ES-I3 (cell line): ENCODE measurements around the gene NANOG.
"Not testable (repeated sequence)": the region's sequence is repeated elsewhere in the genome, so short reads cannot be mapped to it uniquely, and the experiment has no call there.

ENCODE experiments used
- H3K36me3 ChIP-seq: 2 replicates; pipeline ENCODE4 v1.6.1; 2013; ENCODE audit warnings: mild to moderate bottlenecking, low read length, control low read depth, moderate library complexity; ENCODE audit not compliant: insufficient read depth
- H3K4me1 ChIP-seq: 2 replicates; pipeline ENCODE4 v1.6.1; 2013; ENCODE audit warnings: mild to moderate bottlenecking, control low read depth, low read length; ENCODE audit not compliant: insufficient read depth
- H3K9ac ChIP-seq: 2 replicates; pipeline ENCODE4 v1.6.1; 2013; ENCODE audit warnings: low read depth, mild to moderate bottlenecking, low read length, moderate library complexity
- H3K9me3 ChIP-seq: 2 replicates; pipeline ENCODE4 v1.6.1; 2013; ENCODE audit warnings: mild to moderate bottlenecking, low read length, moderate library complexity; ENCODE audit not compliant: control insufficient read depth, insufficient read depth

The NANOG gene

GRCh38 chr12:7788884-7789528 is at the start of gene NANOG:
Gene NANOG (plus strand): TSS chr12:7789402. CDS start chr12:7789615, 213 bp downstream.
- Histone ChIP-seq H3K9ac (peak within 1 kb of the TSS; percentile 87), H3K4me1 (peaks cover 27% of the 10 kb centered on the region), H3K36me3 (peaks cover 20% of the 10 kb centered on the region)
- not testable (repeated sequence) for H3K9me3 ChIP-seq

GRCh38 chr12:7747246-7747645 is 42.0 kb upstream of the NANOG start, which contains the start of gene CLEC4C:
Gene CLEC4C (minus strand): TSS chr12:7747375. CDS start chr12:7747348, 27 bp downstream.
- Histone ChIP-seq H3K36me3 (no peaks in the 10 kb centered on the region), H3K9me3 (peaks cover 5% of the 10 kb centered on the region; the same call in 1 of the 2 replicates), H3K9ac (no peak within 1 kb of the TSS), H3K4me1 (no peaks in the 10 kb centered on the region)

GRCh38 chr12:7748852-7749251 is 40.4 kb upstream of the NANOG start:
- no peaks in the 10 kb centered on the region for H3K36me3 ChIP-seq
- H3K9ac ChIP-seq: no peak overlapping the region
- peaks cover 5% of the 10 kb centered on the region; the same call in 1 of the 2 replicates for H3K9me3 ChIP-seq
- no peaks in the 10 kb centered on the region for H3K4me1 ChIP-seq

- H3K9ac ChIP-seq: no peak overlapping the region
- no peaks in the 10 kb centered on the region for H3K4me1 ChIP-seq
- H3K36me3 ChIP-seq: no peaks in the 10 kb centered on the region
- no peaks in the 10 kb centered on the region; the same call in 1 of the 2 replicates for H3K9me3 ChIP-seq
These were observed 39.8 kb upstream of the NANOG start for GRCh38 chr12:7749442-7749841.

GRCh38 chr12:7750350-7750749 is 38.9 kb upstream of the NANOG start:
- Histone ChIP-seq H3K9ac (no peak overlapping the region), H3K9me3 (no peaks in the 10 kb centered on the region), H3K36me3 (no peaks in the 10 kb centered on the region), H3K4me1 (no peaks in the 10 kb centered on the region)

- H3K4me1 ChIP-seq: no peaks in the 10 kb centered on the region
- H3K9ac ChIP-seq: no peak overlapping the region
- H3K36me3 ChIP-seq: no peaks in the 10 kb centered on the region
- no peaks in the 10 kb centered on the region for H3K9me3 ChIP-seq
These were observed 37.8 kb upstream of the NANOG start for GRCh38 chr12:7751394-7751793.

GRCh38 chr12:7751941-7752922 is 37.0 kb upstream of the NANOG start:
- not testable (repeated sequence) for H3K9me3 ChIP-seq, H3K9ac ChIP-seq, H3K36me3 ChIP-seq, H3K4me1 ChIP-seq

- H3K9ac ChIP-seq, H3K36me3 ChIP-seq, H3K9me3 ChIP-seq: not testable (repeated sequence)
- H3K4me1 ChIP-seq: peaks cover 16% of the 10 kb centered on the region
These were observed 33.5 kb upstream of the NANOG start for GRCh38 chr12:7755668-7756067.

- Histone ChIP-seq H3K4me1 (peaks cover 16% of the 10 kb centered on the region), H3K9ac (no peak overlapping the region), H3K36me3 (no peaks in the 10 kb centered on the region), H3K9me3 (no peaks in the 10 kb centered on the region)
These were observed 32.2 kb upstream of the NANOG start for GRCh38 chr12:7756993-7757392.

- peaks cover 16% of the 10 kb centered on the region for H3K4me1 ChIP-seq
- no peaks in the 10 kb centered on the region for H3K36me3 ChIP-seq
- H3K9me3 ChIP-seq: no peaks in the 10 kb centered on the region
- H3K9ac ChIP-seq: peak overlapping the region; percentile 28
These were observed 30.4 kb upstream of the NANOG start for GRCh38 chr12:7758766-7759140.

- Histone ChIP-seq H3K4me1 (no peaks in the 10 kb centered on the region), H3K9me3 (no peaks in the 10 kb centered on the region; the same call in 1 of the 2 replicates), H3K9ac (no peak overlapping the region), H3K36me3 (no peaks in the 10 kb centered on the region)
These were observed 19.2 kb upstream of the NANOG start for GRCh38 chr12:7769999-7770398.

- Histone ChIP-seq H3K9me3 (no peaks in the 10 kb centered on the region), H3K9ac (no peak overlapping the region), H3K4me1 (peaks cover 16% of the 10 kb centered on the region), H3K36me3 (no peaks in the 10 kb centered on the region)
These were observed 7.9 kb upstream of the NANOG start for GRCh38 chr12:7781274-7781673.

- peaks cover 22% of the 10 kb centered on the region for H3K4me1 ChIP-seq
- H3K9ac ChIP-seq: no peak overlapping the region
- H3K9me3 ChIP-seq: no peaks in the 10 kb centered on the region
- H3K36me3 ChIP-seq: no peaks in the 10 kb centered on the region
These were observed 7.1 kb upstream of the NANOG start for GRCh38 chr12:7782055-7782454.

GRCh38 chr12:7783433-7783832 is 5.8 kb upstream of the NANOG start:
- H3K9ac ChIP-seq, H3K9me3 ChIP-seq, H3K36me3 ChIP-seq: not testable (repeated sequence)
- peaks cover 26% of the 10 kb centered on the region for H3K4me1 ChIP-seq

GRCh38 chr12:7784701-7785100 is 4.5 kb upstream of the NANOG start:
- no peaks in the 10 kb centered on the region for H3K9me3 ChIP-seq
- peaks cover 27% of the 10 kb centered on the region for H3K4me1 ChIP-seq
- H3K9ac ChIP-seq: no peak overlapping the region
- no peaks in the 10 kb centered on the region; the same call in 1 of the 2 replicates for H3K36me3 ChIP-seq
